Stimulated activated CD8-positive, alpha-beta memory T cell treated with anti-CD3 and anti-CD28 coated beads, Interleukin-7, amount 100 ng/mL, for 1 hour (primary cell): Measurements from ENCODE around the gene PAK5.

Experiments
- DNase-seq, 2 donors: peaks; one replicate each; pipeline ENCODE4 v3.0.0-alpha.2; 2020; ENCODE audit warnings: low read depth in 2 of 2

Gene PAK5

DNA sequence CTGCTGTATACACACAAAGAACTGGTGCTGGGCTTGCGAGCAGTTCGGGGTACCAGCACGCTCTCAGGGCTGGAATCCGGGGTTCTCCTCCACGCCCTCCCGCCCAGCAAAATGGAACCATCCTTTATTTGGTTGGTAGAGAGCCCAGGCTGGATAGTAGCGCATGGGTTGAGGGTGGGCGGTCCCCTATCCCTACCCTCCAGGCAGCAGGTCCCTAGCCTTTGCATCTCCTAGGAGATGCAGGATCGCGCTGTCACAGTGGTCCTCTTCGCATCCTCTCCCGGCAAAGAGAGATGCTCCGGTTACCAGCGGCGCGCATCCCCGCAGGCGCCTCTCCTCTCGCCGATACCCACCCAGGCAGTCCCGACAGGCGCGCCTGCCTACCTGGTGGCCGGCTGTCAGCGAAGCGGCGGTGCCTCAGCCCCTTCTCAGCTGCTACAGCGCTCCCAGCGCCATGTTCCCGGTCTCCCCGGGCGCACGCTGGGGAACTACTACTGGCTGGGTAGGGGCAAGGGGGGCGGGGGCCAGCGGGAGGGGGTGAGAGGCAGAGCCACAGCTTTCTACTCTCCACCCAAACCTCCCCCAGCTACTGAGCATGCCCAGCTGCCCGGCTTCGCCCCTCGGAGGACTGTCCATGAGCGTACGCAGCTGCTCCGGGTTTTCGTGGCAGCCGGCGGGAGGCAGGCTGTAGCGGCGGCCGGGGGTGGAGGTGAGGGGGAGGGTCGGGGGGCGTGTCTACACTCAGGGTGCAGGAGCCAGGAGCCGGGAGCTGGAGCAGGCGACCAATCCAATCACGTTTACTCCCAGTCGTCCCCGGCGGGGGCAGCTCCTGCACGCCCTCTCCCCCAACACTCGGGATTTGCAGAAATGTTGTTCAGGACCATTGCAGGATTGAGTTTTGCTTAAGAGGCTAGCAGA lies at the start of gene PAK5:
TSS of gene PAK5 (minus strand) at position 699 of the 918 bp plus-strand sequence. CDS start 194,748 bp downstream, outside the sequence.
- DNase-seq, result no peak

DNA sequence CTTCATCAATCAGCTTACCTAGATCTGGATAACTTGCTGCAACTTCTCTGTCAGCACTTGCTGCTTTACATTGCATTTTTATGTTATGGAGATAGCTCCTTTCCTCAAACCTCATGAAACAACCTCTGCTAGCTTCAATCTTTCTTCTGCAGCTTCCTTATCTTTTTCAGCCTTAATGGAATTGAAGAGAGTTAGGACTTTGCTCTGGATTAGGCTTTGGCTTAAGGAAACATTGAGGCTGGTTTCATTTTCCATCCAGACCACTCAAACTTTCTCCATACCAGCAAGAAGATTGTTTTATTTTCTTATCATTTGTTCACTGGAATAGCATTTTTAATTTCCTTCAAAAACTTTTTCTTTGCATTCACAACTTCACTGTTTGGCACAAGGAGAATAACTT lies 48.8 kb upstream of the PAK5 start:
- no peak for DNase-seq

DNA sequence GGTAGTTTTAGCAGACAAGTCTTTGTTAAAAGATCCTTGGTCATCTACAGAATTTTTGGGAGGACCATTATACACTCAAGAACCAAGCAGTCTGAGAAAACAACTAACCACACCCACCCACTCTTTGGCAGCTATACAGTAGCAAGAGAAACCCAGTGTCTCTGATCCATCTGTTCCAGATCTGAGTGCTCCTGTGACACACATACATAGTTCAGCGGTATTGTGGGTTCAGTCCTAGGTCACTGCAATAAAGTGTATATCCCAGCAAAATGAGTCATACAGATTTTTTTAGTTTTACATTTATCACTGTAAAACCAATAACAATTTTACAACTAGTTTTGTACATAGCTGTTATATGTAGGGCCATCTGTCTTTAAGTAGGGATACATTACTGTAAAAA lies 47.4 kb upstream of the PAK5 start:
- no peak for DNase-seq

DNA sequence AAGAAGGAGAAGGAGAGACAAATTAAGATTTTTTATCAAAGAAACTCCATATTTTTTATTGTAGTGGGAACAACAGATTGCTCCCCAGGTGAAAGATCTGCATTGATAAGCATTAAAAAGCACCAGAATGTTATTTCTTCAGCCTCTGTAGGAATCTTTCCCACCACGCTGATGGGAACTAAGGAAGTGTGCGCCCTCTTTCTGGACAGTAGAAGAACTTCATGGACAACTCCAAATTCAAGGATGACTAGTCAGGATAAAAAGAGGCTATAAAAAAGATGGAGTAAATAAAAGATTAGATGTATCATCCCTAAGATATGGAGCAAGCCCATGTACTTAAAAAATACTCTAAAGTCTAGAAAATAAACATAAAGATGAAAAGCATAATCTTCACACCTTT lies 45.8 kb upstream of the PAK5 start:
- no peak for DNase-seq

DNA sequence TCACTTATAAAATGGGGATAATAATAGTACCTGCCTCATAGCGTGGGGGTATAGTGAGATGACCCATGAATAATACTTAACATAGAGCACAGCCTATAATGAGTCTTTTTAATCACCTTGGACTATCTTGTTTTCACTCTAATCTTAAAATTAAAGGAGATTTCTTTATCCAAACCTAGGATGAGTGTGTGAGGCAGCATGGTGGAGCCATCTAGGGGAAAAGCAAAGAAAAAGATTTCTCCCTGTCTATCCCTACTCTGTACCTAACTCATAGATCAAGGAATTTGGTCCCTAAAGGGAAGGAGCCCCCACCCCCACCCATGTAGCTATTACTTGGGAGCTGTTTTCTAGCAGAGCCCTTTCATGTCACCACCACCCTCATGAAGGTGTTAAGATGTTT lies 45.2 kb upstream of the PAK5 start:
- DNase-seq, result no peak

DNA sequence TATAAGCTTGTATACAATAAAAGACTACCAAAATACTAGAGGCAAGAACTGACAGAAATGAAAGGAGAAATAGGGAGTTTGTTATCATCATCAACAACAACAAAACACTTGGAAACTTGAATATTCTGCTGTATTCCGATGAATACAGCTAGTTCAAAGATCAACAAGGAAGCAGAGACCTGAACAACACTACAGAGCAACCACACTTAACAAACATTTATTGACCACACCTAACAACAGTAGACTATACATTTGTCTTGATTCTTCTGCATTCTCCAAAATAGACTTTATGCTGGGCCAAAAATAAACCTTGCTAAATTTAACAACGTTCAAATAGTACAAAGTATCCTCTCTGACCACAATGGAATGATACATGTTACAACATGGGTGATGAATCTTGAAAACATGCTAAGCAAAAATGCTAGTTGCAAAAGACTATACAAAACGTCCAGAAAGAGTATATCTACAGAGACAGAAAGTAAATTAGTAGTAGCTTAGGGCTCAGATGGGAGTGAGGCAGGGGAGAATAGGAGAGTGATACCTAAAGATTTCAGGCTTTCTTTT lies 39.1 kb upstream of the PAK5 start:
- no peak for DNase-seq

DNA sequence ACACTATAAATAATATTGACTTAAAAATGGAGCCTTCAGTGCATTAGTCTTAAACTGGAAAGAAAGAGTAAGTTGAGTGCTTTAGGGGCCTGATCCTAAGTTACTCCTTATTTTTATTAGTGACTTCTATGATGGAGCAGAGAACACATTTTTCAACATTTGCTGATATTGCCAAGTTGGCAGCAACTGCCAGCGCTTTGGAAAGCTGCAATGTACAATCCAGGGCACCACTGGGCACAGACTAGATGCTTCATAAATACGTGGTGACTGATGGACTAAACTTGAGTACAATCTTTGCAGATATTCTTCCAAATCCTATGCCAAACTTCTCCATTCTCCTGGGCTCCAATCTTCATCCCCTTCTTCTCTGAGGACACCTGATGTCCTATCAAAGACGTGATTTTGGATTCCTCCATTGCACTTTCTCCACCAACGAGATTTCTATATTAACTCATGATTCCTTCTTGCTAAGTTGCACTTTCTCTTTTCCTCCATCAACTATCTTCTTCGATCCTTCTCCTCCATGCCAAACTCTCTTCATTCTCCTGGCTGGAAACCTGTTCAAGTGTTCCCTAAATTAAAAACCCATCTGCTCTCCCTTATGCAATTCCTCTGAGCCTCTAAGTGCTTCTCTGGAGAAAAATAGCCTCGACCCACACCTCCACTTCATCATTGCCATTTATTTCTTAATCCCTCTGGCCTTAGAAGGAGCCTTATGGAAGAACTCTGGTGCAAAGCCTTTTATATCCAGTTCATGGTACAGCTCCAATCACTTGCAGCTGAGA lies 28.5 kb upstream of the PAK5 start:
- no peak for DNase-seq

DNA sequence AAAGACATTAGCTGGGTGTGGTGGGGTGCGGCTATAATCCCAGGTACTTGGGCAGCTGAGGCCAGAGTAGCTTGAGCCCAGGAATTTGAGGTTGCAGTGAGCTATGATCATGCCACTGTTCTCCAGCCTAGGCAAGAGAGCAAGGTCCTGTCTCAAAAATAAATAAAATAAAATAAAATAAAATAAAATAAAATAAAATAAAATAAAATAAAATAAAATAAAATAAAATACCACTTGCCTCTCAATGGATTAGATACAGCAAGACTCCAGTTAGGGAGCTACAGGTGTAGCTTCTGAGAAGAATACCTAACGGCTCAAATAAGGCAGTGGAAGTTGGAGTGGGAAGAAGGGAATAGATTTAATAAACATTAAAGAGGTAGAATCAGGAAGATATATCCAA lies 13.7 kb upstream of the PAK5 start:
- DNase-seq, result no peak

DNA sequence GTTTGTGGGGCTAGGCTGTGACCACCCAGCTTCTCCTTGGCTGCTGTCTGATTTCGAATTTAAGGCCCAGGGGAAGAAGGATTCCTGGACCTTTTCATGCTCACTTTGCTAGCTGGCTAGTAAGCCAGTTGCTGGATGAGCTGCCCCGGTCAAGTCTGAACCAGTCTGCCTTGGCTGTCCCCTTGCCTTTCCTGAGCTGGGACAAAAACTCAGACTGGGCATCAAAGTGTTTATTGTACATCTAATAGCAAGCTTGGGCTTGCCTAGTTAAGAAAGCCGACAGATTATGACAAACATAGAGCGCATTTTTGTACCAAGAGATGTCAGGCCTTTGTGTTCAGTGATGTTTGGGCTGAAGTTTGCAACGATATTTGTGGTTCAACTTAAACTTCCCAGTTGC lies 750 bp upstream of the PAK5 start:
- DNase-seq, result no peak

DNA sequence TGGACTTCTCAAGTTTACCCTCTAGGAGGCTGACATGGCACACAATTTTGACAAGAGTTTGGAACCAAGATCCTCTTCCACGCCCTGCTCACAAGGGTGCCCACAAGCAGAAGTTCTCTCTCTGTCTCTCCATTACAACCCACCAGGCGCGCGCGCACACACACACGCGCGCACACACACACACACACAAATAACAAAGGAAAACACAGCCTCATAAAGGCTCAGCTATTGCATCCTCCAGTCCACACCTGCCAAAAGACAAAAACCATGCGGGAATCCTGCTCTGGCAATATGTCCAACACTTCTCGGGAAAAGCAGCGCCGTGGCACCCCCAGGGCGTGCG lies 870 bp downstream of the PAK5 start:
- no peak for DNase-seq

DNA sequence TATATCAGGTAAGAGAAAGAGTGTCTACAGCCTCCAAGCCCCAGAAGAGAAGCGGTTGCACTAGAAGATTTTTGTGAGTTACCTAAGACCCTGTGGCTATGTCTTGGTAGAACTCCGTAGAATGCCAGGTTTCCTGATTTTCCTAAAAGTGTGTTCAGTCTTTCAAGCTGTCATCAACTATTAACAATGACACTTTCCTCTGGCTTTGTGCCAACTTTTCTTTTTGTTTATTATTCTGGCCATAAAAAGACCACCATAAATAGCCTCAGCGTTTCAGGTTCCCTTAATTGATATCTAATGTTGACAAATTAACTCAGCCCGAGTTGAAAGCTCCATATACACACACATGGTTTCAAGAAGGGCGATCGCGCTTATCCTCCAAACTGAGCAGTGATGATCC lies 1.2 kb downstream of the PAK5 start:
- DNase-seq, result no peak

DNA sequence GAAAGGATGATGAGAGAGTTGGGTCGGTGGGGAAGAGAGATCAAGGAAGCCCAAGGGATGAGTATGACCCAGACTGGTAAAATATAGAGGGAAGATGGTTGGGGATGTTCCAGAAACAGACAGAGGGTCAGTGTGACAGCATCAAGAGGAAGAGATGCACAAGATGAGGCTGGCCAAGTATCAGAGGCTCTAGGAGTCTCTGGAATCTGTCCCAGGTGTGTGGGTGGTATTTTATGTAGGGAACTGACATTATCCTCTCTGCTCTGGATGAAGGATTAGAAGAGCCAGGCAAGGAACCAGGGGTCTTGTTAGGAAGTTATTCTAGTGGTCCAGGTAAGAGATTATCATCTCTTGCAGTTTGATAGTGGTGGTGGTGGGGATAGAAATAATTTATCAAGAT lies 3.6 kb downstream of the PAK5 start:
- DNase-seq, result no peak

DNA sequence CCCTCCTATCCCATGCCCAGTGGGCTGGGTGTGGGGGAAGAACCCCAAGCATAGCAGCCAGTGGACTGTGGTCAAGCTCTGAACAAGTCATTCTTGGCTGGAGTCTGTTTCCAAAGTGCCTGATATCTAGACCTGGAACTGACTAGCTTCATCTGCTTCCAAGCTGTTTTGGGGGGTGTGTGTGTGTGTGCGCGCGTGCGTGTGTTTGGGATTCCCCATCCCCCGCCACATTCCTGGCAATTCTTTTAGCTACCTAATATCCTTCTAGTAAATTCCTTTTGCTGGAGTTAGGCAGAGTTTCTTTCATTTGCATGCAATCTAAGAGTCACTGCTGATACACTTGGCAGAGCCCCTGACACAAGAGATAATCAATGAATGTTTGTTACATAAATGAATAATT lies 7.8 kb downstream of the PAK5 start:
- no peak for DNase-seq

DNA sequence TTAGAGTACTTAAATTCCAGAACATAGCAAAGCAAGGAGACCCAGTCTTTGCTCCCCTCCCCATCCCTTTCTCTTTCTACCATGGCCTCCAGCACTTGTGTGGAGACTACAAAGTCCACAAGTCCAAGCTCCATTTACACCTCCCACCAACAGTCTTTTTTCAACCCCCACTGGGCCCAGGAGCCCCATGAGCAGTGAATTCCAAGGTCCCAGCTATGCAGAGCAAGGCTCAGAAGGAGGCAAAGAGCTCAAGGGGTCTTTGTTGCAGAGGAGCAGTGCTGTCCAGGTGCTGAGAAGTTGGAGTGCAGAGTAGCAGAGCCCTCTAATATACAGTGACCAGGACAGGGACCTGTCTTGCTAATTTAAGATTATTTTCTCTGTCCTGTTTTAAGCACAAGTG lies 9.0 kb downstream of the PAK5 start:
- no peak for DNase-seq

DNA sequence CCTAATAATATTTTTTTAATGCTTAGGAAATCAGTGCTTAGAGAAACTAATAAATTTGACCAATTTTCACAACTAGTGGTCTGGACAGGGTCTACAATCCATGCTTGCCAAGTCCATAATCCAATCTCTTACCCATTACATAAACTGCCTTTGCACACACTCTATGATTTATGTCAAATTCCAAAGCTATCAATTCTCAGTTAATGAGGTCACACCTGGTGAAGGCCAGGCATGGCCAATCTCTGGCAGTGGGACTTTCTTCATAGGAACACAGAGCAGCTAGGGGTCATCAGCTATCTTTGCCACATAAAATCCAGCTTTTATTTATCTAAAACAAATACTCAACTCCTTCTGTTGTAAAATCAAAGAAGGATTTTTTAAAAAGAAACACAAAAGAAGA lies 21.2 kb downstream of the PAK5 start:
- DNase-seq, result no peak

DNA sequence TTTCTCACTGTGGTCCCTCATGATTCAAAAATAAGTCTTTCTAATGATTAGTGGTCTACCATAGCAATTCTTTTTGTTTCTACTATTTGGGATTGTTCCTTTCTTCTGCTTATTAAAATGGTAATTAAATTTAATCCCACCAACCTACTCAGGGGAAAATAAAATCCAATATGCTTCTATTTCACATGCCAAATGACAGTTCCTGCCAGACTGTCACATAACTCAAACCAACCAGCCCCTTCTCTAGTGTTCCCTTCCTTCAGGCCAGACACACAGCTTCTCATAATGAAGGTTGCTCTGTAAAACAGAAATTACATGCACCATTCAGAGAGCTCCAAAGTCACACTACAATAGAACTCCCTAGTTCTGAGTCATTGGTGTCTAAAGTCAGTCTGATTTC lies 23.2 kb downstream of the PAK5 start:
- DNase-seq, result no peak

DNA sequence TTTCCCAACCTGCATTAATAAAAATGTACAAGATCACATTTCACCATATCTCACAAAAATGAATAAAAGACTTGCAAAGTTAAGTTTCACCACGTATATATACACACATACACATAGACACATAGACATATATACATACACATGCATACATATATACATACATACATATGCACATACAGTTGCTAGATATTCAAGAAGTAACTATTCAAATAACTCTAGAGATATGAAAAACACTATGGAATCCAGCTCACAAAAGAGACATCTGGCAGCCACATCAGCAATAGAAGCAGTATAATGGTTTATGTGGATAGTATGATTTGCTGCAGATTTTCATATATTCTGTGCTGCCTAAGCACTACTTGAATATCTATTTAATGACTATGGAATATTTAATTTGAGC lies 28.1 kb downstream of the PAK5 start:
- no peak for DNase-seq

DNA sequence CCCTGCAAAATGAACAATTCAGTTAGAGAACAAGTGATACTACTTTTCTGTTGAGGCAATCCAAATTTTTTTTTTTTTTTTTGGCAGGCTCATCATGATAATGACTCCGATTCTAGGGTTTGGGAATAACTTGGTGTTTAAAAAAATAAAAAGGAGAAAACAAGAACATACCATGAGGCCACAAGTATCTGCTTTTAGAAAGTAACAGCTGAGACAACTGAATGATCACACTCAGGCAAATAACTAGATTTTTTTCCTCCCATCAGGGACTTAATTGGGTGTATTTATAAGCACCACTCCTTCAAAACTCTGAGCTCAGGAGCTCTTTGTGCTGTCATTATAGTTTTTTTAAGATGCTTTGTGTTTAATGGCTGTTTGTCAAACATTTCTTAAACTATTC lies 29.6 kb downstream of the PAK5 start:
- DNase-seq, result no peak

DNA sequence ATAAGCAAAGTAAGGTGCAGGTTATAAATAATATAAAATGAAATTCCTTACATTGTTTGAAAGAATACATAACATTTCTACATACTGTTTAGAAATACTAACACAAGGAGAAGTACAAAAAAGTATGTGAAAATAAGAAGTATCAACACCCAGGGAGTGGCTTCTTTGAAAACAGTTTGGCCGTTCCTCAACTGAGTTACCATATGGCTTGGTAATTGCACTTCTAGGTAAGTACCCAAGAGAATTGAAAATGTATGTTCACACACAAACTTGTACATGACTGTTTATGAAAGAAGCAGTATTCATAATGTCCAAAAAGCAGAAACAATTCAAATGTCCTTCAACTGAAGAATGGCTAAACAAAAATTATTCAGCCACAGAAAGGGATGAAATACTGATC lies 30.7 kb downstream of the PAK5 start:
- no peak for DNase-seq

DNA sequence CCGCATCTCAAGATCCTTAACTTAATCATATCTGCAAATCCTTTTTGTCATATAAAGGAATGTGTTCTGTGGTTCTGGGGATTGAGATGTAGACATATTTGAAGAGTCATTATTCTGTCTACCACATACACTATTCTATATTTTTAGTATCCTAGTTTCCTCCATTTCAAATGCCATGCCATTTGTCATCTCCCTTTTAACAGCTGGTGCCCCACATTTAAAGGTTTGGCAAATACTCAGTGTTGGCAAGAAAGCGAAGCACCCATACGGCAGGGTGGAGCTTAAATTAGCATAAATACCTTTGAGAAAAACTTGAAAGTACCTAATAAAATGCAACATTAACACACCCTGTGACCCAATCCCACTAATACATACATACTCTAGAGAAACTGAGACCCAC lies 31.7 kb downstream of the PAK5 start:
- DNase-seq, result no peak

DNA sequence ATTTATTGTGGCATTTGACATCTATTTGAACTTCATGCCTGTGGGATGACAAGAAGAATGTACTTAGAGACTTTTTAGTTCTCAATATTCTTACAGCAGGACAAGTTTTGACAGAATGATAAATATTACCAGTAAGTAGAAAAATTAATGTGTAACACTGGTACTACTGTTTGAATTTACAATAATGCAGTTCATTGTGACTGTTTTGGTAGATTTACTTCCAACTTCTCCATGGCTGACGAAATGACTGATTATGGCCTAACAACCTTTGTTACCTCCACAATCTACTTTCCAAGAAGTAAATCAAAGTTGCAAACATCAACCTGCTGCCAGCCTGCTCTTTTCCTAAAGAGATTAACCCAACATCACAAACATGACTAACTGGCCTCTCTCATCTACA lies 38.5 kb downstream of the PAK5 start:
- DNase-seq, result no peak

DNA sequence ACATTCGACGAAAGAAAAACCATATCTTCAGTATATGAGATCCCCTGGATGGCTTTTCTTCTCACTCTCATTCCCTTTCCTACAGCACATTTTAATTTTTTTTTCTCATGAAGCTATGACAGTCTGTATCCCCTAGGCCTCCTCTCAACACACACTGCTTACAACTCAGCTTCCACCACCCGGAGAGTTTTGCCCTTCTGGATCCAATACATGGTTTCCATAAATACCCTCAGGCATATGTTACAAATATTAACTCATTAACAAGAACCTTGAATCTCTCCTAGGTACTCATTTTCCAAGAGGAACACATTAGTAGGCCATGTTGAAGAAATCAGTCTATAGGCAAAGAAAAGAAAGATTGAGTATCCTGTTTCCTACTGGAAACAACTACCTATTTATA lies 44.0 kb downstream of the PAK5 start:
- no peak for DNase-seq

DNA sequence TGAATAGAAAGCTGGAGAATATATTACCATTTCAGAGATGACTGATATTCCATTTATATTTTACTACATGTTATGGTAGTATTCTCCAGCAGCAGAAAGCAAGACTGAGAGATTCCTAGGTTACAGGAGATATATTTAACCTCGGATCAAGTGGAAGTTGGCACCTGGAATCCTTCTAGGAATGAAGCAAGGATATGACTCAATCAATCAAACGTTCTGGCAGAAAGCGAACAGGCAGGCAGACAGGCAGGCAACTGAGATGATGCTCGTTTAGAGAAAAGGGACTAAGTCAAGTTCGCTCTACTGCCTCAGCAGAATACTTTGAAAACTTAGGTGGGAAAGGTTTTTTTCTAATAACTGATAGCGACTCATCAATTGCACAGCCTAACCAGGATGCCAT lies 46.2 kb downstream of the PAK5 start:
- DNase-seq, result no peak
